Transverse colon (tissue), 4 donors: ENCODE measurements around the gene TRRAP. TPM values are rescaled to one million over a fixed set of nuclear protein-coding genes. Genes with fewer than 3 reads are reported as not detected.

Source experiments
- DNase-seq: peaks from one replicate; pipeline ENCODE4 v3.0.0-alpha.2; 2019
- H3K27ac ChIP-seq, 4 donors: fragments of 200-600 bp; sonication (generic); 2 replicates each; pipeline ENCODE4 v1.5.1; 2016 to 2018; ENCODE audit warnings: inconsistent platforms in 4 of 4
- H3K27me3 ChIP-seq: fragments of 200-600 bp; sonication (generic); 2 replicates; pipeline ENCODE4 v1.5.1; 2017; ENCODE audit warnings: inconsistent platforms
- H3K36me3 ChIP-seq, 4 donors: fragments of 200-600 bp; sonication (generic); 2 replicates each; pipeline ENCODE4 v1.5.1; 2017 to 2019; ENCODE audit warnings: inconsistent platforms in 4 of 4
- H3K4me1 ChIP-seq, 4 donors: fragments of 200-600 bp; sonication (generic); 2 replicates each; pipeline ENCODE4 v1.5.1; 2017 to 2020; ENCODE audit warnings: inconsistent platforms in 4 of 4
- H3K4me3 ChIP-seq, 4 donors: fragments of 200-600 bp; sonication (generic); 1 replicate in 1 of 4; 2 replicates in 3 of 4; pipeline versions ENCODE4 v1.5.1 to v1.6.1; 2017 to 2019; ENCODE audit warnings: inconsistent platforms in 4 of 4
- H3K9me3 ChIP-seq, 2 donors: fragments of 200-600 bp; sonication (generic); 2 replicates each; pipeline ENCODE4 v1.5.1; 2017 to 2019; ENCODE audit warnings: inconsistent platforms in 2 of 2
- CTCF ChIP-seq, 5 experiments: fragments of 200-600 bp in 3 of 5; fragments of 450-650 bp in 2 of 5; sonication (generic) in 3 of 5; IDR thresholded peaks; 1 replicate in 2 of 5; 2 replicates in 3 of 5; pipeline ENCODE4 v1.5.1; 2016 to 2017; ENCODE audit warnings: antibody characterized with exemption in 5 of 5, inconsistent platforms in 3 of 5, mild to moderate bottlenecking in 2 of 5, moderate library complexity in 1 of 5
- EP300 ChIP-seq: sonication (generic); formaldehyde crosslinking; IDR thresholded peaks from one replicate; pipeline ENCODE4 v1.6.1; 2017; ENCODE audit warnings: antibody characterized with exemption, low read depth
- POLR2A ChIP-seq: fragments of 450-650 bp; IDR thresholded peaks from one replicate; pipeline ENCODE4 v1.6.1; 2016; ENCODE audit warnings: antibody characterized with exemption, mild to moderate bottlenecking, moderate library complexity
- POLR2AphosphoS5 ChIP-seq, 3 donors: sonication (generic); formaldehyde crosslinking; IDR thresholded peaks; one replicate each; pipeline ENCODE4 v1.6.1; 2016; ENCODE audit warnings: antibody characterized with exemption in 3 of 3
- WGBS, 2 donors: methylation state at CpG; one replicate each; pipeline ENCODE4 v1.1.5; 2018; ENCODE audit warnings: low coverage in 1 of 2; 5-methylcytosine and 5-hydroxymethylcytosine counted together
- in situ Hi-C, 4 donors: fragments of 200-750 bp; cut with MboI; loops; one replicate each; pipeline versions ENCODE4 v1.15.0 to v1.15.1; 2017; ENCODE audit warnings: low sequenced_read_pairs in 3 of 4, low pct_ligation_motif_present in 1 of 4, low pct_unique_long_range_greater_than_20kb in 1 of 4
- intact Hi-C: fragments of 100-400 bp; cut with DNase I; formaldehyde crosslinking; loops from one replicate; pipeline ENCODE4 v1.15.1; 2023; ENCODE audit warnings: low total_unique reads
- total RNA-seq, 4 donors: library from RNA; depleted of rRNA; stranded (reverse); fragments of >200 nt; gene quantifications; one replicate each; pipeline ENCODE4 v1.1.0, GENCODE V29; 2016

The TRRAP gene
- total RNA-seq, 4 donors from 2014 or later, result 27.3 to 73.3 (median 38.0) TPM

DNA sequence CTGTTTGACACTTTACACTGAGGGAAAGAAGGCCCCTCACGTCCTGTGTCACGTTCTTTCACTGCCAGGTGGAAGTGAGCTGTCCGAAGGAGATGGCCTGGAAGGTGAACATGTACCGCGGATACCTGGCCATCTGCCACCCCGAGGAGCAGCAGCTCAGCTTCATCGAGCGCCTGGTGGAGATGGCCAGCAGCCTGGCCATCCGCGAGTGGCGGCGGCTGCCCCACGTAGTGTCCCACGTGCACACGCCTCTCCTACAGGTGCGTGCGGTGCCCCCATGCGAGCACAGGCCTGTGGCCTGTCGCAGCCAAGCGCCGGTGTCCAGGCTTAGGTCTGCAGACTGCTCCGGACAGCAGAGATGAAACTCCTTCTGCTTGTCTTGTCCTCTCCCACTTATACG is 103.4 kb downstream of the TRRAP start:
- intact Hi-C loops, result no loop called here
- peaks cover 0 to 71% (median 35%) of the 10 kb centered on the region in 4 donors for H3K36me3 ChIP-seq
- 95 to 97% methylated on average over 4 to 23 of the region's 23 CpGs for WGBS, 2 donors
- H3K27me3 ChIP-seq, result no peaks in the 10 kb centered on the region
- H3K4me1 ChIP-seq, result no peaks in the 10 kb centered on the region
- no peak for DNase-seq
- H3K27ac ChIP-seq, result no peak overlapping the region
- TF ChIP-seq CTCF (IDR thresholded peaks at IDR 0.05) (no peak), EP300 (no peak), POLR2AphosphoS5 (IDR thresholded peaks at IDR 0.05) (no peak), POLR2A (no peak)
- no peaks in the 10 kb centered on the region for H3K9me3 ChIP-seq
- in situ Hi-C loops, result no loop called here
- H3K4me3 ChIP-seq, result no peak overlapping the region

DNA sequence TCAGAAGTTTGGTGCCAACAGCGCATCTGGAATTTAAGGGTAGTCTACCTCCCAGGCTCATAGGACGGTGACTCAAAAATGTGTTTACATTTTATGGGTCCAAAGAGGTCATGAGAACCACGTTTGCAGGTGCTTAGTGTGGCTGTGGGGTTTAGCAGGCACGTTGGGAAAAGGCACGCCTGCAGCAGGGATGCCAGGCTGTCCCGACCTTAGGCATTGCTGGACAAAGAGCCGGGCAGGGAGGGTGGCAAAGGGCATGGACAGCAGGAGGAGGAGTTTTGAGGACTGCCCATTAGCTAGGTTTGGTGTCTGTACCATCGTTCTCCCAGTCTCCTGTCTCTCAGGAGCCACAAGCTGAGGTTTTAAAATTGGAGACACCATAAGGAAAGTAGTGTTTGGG is 104.4 kb downstream of the TRRAP start:
- H3K36me3 ChIP-seq, result peaks cover 0 to 69% (median 33%) of the 10 kb centered on the region in 4 donors

GRCh38 chr7:98984126-98984525 is 105.8 kb downstream of the TRRAP start:
- H3K36me3 ChIP-seq, result peaks cover 0 to 70% (median 27%) of the 10 kb centered on the region in 4 donors
- no peak overlapping the region for H3K4me3 ChIP-seq
- in situ Hi-C loops, result no loop called here
- intact Hi-C loops, result no loop called here
- TF ChIP-seq CTCF (IDR thresholded peaks at IDR 0.05) (no peak), POLR2A (no peak), POLR2AphosphoS5 (IDR thresholded peaks at IDR 0.05) (no peak), EP300 (no peak)
- no peaks in the 10 kb centered on the region for H3K4me1 ChIP-seq
- H3K9me3 ChIP-seq, result no peaks in the 10 kb centered on the region
- H3K27me3 ChIP-seq, result no peaks in the 10 kb centered on the region
- no peak overlapping the region for H3K27ac ChIP-seq
- WGBS, 2 donors, result 92 to 97% methylated on average over 11 of the region's 11 CpGs
- no peak for DNase-seq

More for the DNA sequence above, 104.4 kb downstream of the TRRAP start:
- Histone ChIP-seq H3K27me3 (no peaks in the 10 kb centered on the region), H3K4me3 (no peak overlapping the region), H3K4me1 (no peaks in the 10 kb centered on the region), H3K27ac (no peak overlapping the region), H3K9me3 (no peaks in the 10 kb centered on the region)
- no peak for TF ChIP-seq POLR2A
- TF ChIP-seq EP300, result no peak
- no peak for TF ChIP-seq CTCF (IDR thresholded peaks at IDR 0.05)
- TF ChIP-seq POLR2AphosphoS5 (IDR thresholded peaks at IDR 0.05), result no peak
- 80 to 87% methylated on average over 3 to 8 of the region's 8 CpGs for WGBS, 2 donors
- in situ Hi-C loops (no loop called here), intact Hi-C loops (no loop called here)
- DNase-seq, result no peak

GRCh38 chr7:98985406-98985805 is 107.1 kb downstream of the TRRAP start:
- in situ Hi-C loops, result no loop called here
- no peak overlapping the region for H3K4me3 ChIP-seq
- TF ChIP-seq POLR2A, result no peak
- no peak for TF ChIP-seq CTCF (IDR thresholded peaks at IDR 0.05)
- no peak for TF ChIP-seq POLR2AphosphoS5 (IDR thresholded peaks at IDR 0.05)
- TF ChIP-seq EP300, result no peak
- no peak overlapping the region for H3K27ac ChIP-seq
- no peaks in the 10 kb centered on the region for H3K27me3 ChIP-seq
- H3K9me3 ChIP-seq, result no peaks in the 10 kb centered on the region
- no peak for DNase-seq
- intact Hi-C loops, result no loop called here
- H3K4me1 ChIP-seq, result no peaks in the 10 kb centered on the region
- WGBS, 2 donors, result 61 to 72% methylated on average over 3 to 4 of the region's 4 CpGs
- H3K36me3 ChIP-seq, result peaks cover 0 to 70% (median 27%) of the 10 kb centered on the region in 4 donors
